OCI-LY7 (cell line): Measurements from ENCODE around the gene MYO7A. TPM values are rescaled to one million over a fixed set of nuclear protein-coding genes. Genes with fewer than 3 reads are reported as not detected.

Source experiments
- BruUV-seq: library from RNA; stranded (reverse); fragments of 400-500 nt; replicated peaks from 2 replicates; lab custom pipeline; 2021; lab: Mats Ljungman, UMichigan
- CTCF ChIA-PET: fragments of 300-600 bp; sonication (Branson Sonifier 250); formaldehyde crosslinking; loops from one replicate; lab custom pipeline; 2022; ENCODE audit warnings: antibody characterized with exemption; ENCODE audit not compliant: unreplicated experiment; lab: Charles Lee
- POLR2A ChIA-PET: fragments of 300-600 bp; sonication (Branson Sonifier 250); formaldehyde crosslinking; loops from one replicate; lab custom pipeline; 2022; ENCODE audit warnings: antibody characterized with exemption; lab: Charles Lee
- DNase-seq: peaks from one replicate; pipeline ENCODE4 v3.0.0-alpha.2; 2015; ENCODE audit warnings: low spot score
- H2AFZ ChIP-seq: fragments of 200-600 bp; sonication (generic), shearing (Covaris generic); 2 replicates; pipeline ENCODE4 v1.6.1; 2014; ENCODE audit warnings: mild to moderate bottlenecking, antibody characterized with exemption, low read length, moderate library complexity
- H3K27ac ChIP-seq: fragments of 200-600 bp; sonication (generic); 2 replicates; pipeline ENCODE4 v1.5.1; 2014; ENCODE audit warnings: mixed run types, low read depth, mild to moderate bottlenecking, moderate library complexity, low read length, inconsistent platforms; ENCODE audit not compliant: poor library complexity, severe bottlenecking
- H3K36me3 ChIP-seq: fragments of 200-600 bp; sonication (generic); 2 replicates; pipeline ENCODE4 v1.6.1; 2014; ENCODE audit warnings: mild to moderate bottlenecking, antibody characterized with exemption, low read length, moderate library complexity, mixed read lengths; ENCODE audit not compliant: insufficient read depth
- H3K4me1 ChIP-seq: fragments of 200-600 bp; sonication (generic); 2 replicates; pipeline ENCODE4 v1.5.1; 2014; ENCODE audit warnings: mild to moderate bottlenecking, low read length; ENCODE audit not compliant: insufficient read depth, poor library complexity, severe bottlenecking
- H3K4me2 ChIP-seq: fragments of 200-600 bp; sonication (generic); 2 replicates; pipeline ENCODE4 v1.6.1; 2014; ENCODE audit warnings: mild to moderate bottlenecking, low read length
- H3K4me3 ChIP-seq: fragments of 200-600 bp; sonication (generic); 2 replicates; pipeline ENCODE4 v1.5.1; 2014; ENCODE audit warnings: mild to moderate bottlenecking, low read depth, low read length; ENCODE audit not compliant: poor library complexity, severe bottlenecking
- H3K79me2 ChIP-seq: fragments of 200-600 bp; sonication (generic); 2 replicates; pipeline ENCODE4 v1.6.1; 2016; ENCODE audit warnings: low read depth, mild to moderate bottlenecking, low read length, moderate library complexity, mixed read lengths; ENCODE audit not compliant: insufficient read depth
- H3K9me2 ChIP-seq: fragments of 200-600 bp; sonication (generic); 2 replicates; pipeline ENCODE4 v1.6.1; 2016; ENCODE audit warnings: mild to moderate bottlenecking, low read length, mixed read lengths; ENCODE audit not compliant: insufficient read depth
- H3K9me3 ChIP-seq: fragments of 200-600 bp; sonication (generic); 2 replicates; pipeline ENCODE4 v1.6.1; 2014; ENCODE audit warnings: mild to moderate bottlenecking, mixed run types, low read length, mixed read lengths
- H4K20me1 ChIP-seq: fragments of 200-600 bp; sonication (generic); 2 replicates; pipeline ENCODE4 v1.6.1; 2014; ENCODE audit warnings: mild to moderate bottlenecking, antibody characterized with exemption, low read length, moderate library complexity, mixed read lengths; ENCODE audit not compliant: insufficient read depth
- EZH2phosphoT487 ChIP-seq: fragments of 200-600 bp; sonication (generic); IDR thresholded peaks from 2 replicates; pipeline ENCODE4 v1.6.1; 2018; ENCODE audit warnings: low read depth, borderline replicate concordance, mild to moderate bottlenecking, mixed run types, antibody characterized with exemption, low read length, moderate library complexity, mixed read lengths
- intact Hi-C: fragments of 100-400 bp; cut with micrococcal nuclease; formaldehyde crosslinking; loops from one replicate; pipeline ENCODE4 v1.10.0; 2022; ENCODE audit not compliant: unreplicated experiment
- total RNA-seq, 2 experiments: library from RNA; depleted of rRNA in 1 of 2; stranded (reverse); fragments of >200 nt in 1 of 2; shearing (Covaris generic) in 1 of 2; gene quantifications; 2 replicates each; pipeline ENCODE4 v1.2.3, GENCODE V29; 2014 to 2022
- TF ChIP-seq, protein P1 (sequence below): fragments of 200-600 bp; sonication (generic); conservative IDR thresholded peaks from 2 replicates; pipeline ENCODE4 v1.5.1; 2014; ENCODE audit warnings: mild to moderate bottlenecking, antibody characterized with exemption, low read length, moderate library complexity, mixed read lengths

MYO7A gene
- total RNA-seq, 2 experiments from 2014 or later = not detected

DNA sequence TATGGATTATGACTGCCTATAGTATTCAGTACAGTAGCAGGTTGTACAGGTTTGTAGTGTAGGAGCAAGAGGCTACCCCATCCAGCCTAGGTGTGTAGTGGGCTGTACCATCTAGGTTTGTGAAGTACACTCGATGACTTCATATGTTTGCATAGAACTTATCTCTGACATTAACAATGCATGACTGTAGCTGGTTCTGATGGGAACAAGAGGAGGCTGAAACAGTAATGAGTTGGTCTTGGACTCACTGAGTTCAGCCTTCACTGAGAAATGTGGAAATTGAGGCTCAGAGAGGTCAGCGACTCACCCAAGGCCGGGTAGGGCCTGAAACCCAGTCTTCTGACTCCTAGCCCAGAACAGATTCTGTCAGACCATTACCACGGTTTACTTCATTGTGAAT lies 13.0 kb downstream of the MYO7A start:
- no peak for DNase-seq
- Histone ChIP-seq H3K27ac (no peak overlapping the region), H4K20me1 (no peaks in the 10 kb centered on the region), H3K4me2 (no peak overlapping the region), H2AFZ (no peak overlapping the region), H3K4me3 (no peak overlapping the region), H3K4me1 (no peaks in the 10 kb centered on the region), H3K9me2 (no peaks in the 10 kb centered on the region), H3K9me3 (no peaks in the 10 kb centered on the region), H3K79me2 (no peaks in the 10 kb centered on the region), H3K36me3 (no peaks in the 10 kb centered on the region)
- TF ChIP-seq, protein P1, sequence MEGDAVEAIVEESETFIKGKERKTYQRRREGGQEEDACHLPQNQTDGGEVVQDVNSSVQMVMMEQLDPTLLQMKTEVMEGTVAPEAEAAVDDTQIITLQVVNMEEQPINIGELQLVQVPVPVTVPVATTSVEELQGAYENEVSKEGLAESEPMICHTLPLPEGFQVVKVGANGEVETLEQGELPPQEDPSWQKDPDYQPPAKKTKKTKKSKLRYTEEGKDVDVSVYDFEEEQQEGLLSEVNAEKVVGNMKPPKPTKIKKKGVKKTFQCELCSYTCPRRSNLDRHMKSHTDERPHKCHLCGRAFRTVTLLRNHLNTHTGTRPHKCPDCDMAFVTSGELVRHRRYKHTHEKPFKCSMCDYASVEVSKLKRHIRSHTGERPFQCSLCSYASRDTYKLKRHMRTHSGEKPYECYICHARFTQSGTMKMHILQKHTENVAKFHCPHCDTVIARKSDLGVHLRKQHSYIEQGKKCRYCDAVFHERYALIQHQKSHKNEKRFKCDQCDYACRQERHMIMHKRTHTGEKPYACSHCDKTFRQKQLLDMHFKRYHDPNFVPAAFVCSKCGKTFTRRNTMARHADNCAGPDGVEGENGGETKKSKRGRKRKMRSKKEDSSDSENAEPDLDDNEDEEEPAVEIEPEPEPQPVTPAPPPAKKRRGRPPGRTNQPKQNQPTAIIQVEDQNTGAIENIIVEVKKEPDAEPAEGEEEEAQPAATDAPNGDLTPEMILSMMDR = no peak
- TF ChIP-seq EZH2phosphoT487 = no peak
- POLR2A ChIA-PET = no interaction called here
- BruUV-seq = no TSS peak
- CTCF ChIA-PET = no interaction called here
- intact Hi-C loops = no loop called here

DNA sequence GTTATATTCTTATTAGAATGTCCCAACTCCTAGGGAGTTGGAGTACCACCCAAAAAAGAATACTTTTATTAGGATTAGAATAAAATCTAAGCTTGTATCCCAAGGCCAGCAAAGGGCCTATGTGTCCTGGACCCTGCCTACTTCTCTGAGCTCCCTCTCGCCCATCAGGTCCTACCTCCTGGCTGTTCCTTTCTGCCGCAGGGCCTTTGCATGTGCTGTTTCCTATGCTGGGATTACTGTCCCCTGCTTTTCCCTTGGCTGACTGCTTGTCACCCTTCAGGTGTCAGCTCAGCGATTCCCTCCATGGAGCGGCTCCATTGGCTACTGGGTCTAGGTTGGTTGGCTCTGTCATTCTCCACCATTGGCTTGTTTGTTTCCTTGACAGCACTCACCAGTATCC lies 13.4 kb downstream of the MYO7A start:
- intact Hi-C loops = no loop called here
- Histone ChIP-seq H3K36me3 (no peaks in the 10 kb centered on the region), H3K79me2 (no peaks in the 10 kb centered on the region), H2AFZ (no peak overlapping the region), H3K4me2 (no peak overlapping the region), H3K9me2 (no peaks in the 10 kb centered on the region), H4K20me1 (no peaks in the 10 kb centered on the region), H3K9me3 (no peaks in the 10 kb centered on the region), H3K4me3 (no peak overlapping the region), H3K4me1 (no peaks in the 10 kb centered on the region), H3K27ac (no peak overlapping the region)
- CTCF ChIA-PET = no interaction called here
- BruUV-seq = no TSS peak
- POLR2A ChIA-PET = interaction anchor here (0.6 kb wide), 1 partner anchor 329 kb away, joined by 3 read pairs; no protein-coding TSS in a partner anchor
- TF ChIP-seq, protein P1 = no peak
- TF ChIP-seq EZH2phosphoT487 = no peak
- DNase-seq = no peak

DNA sequence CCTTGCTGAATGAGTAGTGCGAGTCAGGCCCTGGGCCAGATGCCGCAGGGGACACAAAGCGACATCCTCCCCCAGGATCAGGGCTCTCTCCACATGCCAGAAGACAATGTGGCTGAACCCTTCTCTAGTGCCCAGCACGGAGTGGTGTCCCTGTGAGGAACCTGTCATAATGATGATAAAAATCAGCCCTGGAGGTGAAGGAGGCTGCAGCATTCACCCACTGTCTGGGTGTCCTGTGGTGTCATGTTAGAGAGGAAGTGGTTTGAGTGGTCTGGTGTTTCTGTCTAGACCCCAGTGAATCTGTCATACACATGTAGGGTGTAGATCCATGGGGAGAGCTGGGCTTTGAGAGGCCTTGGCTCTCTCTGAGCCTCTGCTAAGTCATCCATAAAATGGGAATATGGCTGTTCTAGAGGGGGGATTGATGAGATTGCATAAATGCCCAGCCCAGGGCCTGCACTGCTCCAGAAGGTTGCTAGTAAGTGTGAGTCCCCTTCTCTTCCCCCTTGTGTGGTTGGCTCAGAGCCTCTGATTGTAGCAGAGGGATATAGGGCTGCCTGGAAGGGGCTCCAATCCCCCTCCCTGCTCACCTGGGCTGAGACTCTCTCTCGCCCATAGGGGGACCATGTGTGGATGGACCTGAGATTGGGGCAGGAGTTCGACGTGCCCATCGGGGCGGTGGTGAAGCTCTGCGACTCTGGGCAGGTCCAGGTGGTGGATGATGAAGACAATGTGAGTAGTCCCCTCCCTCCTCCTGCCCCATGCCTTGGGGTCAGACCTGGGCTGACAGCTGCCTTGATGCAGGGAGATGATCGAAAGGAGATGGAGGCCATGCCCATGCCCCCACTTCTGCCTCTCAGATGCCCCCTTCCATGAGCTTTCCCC lies 14.3 kb downstream of the MYO7A start:
- no TSS peak for BruUV-seq
- H4K20me1 ChIP-seq = no peaks in the 10 kb centered on the region
- H3K27ac ChIP-seq = no peak overlapping the region
- intact Hi-C loops = no loop called here
- H3K4me3 ChIP-seq = no peak overlapping the region
- DNase-seq = no peak
- TF ChIP-seq, protein P1 = no peak
- TF ChIP-seq EZH2phosphoT487 = no peak
- CTCF ChIA-PET = interaction anchor here (0.6 kb wide), 1 partner anchor 892 kb away, joined by 3 read pairs; no protein-coding TSS in a partner anchor
- no peaks in the 10 kb centered on the region for H3K36me3 ChIP-seq
- H3K4me2 ChIP-seq = no peak overlapping the region
- no peaks in the 10 kb centered on the region for H3K9me3 ChIP-seq
- H3K79me2 ChIP-seq = no peaks in the 10 kb centered on the region
- POLR2A ChIA-PET = interaction anchor here (0.6 kb wide), 1 partner anchor 328 kb away, joined by 3 read pairs; no protein-coding TSS in a partner anchor
- no peaks in the 10 kb centered on the region for H3K4me1 ChIP-seq
- no peak overlapping the region for H2AFZ ChIP-seq
- no peaks in the 10 kb centered on the region for H3K9me2 ChIP-seq
